Stimulated activated CD8-positive, alpha-beta memory T cell treated with anti-CD3 and anti-CD28 coated beads, Interleukin-2, amount 100 ng/mL, for 1 hour (primary cell): ENCODE data around the gene SPTAN1.
"Not testable (repeated sequence)": the region's sequence is repeated elsewhere in the genome, so short reads cannot be mapped to it uniquely, and the experiment has no call there.

ENCODE experiments used
- DNase-seq, 2 donors: peaks; one replicate each; pipeline ENCODE4 v3.0.0-alpha.2; 2020; ENCODE audit warnings: low read depth in 2 of 2

The SPTAN1 gene

GRCh38 chr9:128552153-128552743 lies at the start of gene SPTAN1:
Gene SPTAN1 (plus strand): TSS chr9:128552587. CDS start chr9:128566741, 14,154 bp downstream.
- peak; percentile 82 to 88 for DNase-seq

DNA sequence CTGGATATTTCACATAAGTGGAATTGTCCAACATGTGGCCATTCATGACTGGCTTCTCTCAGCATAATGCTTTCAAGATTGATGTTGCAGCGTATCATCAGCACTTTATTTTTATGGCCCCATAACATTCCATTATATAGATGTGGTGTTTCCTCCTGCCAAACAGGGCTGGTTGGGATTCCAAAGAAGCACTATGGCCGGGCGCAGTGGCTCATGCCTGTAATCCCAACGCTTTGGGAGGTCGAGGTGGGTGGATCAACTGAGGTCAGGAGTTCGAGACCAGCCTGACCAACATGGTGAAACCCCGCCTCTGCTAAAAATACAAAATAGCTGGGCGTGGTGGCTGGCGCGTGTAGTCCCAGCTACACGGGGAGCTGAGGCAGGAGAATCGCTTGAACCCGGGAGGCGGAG lies 49.0 kb upstream of the SPTAN1 start:
- DNase-seq: not testable (repeated sequence)

GRCh38 chr9:128503870-128504269 lies 48.5 kb upstream of the SPTAN1 start:
- DNase-seq: no peak

GRCh38 chr9:128504485-128505413 lies 47.6 kb upstream of the SPTAN1 start, which contains the start of gene GLE1:
Gene GLE1 (plus strand): TSS chr9:128504719. CDS start chr9:128504806, 87 bp downstream.
- DNase-seq: peak; percentile 93 to 96

DNA sequence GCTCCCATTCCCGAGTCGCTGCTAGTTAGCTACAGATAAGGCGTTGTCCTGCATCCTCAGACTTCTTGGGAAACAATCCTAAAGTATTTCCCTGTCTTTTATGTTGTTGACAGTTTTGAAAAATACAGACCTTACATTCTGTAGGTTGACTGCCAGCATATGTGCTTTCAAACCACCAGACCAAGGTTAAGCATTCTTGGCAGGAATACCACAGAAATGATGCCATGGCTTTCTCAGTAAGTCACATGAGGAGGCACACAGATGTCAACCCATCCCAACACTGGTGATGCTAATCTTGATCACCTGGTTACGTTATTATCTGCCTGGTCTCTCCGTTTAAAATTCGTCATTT lies 47.0 kb upstream of the SPTAN1 start:
- no peak for DNase-seq

GRCh38 chr9:128505906-128506305 lies 46.5 kb upstream of the SPTAN1 start:
- not testable (repeated sequence) for DNase-seq

GRCh38 chr9:128512820-128513219 lies 39.6 kb upstream of the SPTAN1 start:
- no peak for DNase-seq

DNA sequence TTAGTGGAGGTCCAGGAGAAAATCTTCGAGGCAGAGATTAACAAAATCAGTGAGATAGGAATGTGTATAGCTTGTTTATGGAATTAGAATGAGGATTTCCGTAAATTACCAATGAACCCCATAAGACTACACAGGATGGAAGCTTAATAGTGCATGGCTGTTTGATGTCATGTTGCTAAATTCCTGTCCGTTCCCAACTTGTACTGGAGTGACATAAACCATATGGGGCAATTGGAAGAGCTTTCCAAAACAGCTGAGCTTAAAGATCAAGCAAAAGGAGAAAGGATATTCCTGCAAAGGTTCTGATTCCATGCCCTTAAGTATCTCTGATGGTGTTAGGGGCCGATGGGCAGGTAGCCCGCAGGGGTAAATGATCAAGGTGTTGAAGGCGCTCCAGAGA lies 30.4 kb upstream of the SPTAN1 start:
- no peak for DNase-seq

- DNase-seq: no peak
These were observed 29.0 kb upstream of the SPTAN1 start for GRCh38 chr9:128523199-128523925.

- DNase-seq: no peak
These were observed 25.7 kb upstream of the SPTAN1 start for GRCh38 chr9:128526720-128527119.

- DNase-seq: no peak
These were observed 23.8 kb upstream of the SPTAN1 start for GRCh38 chr9:128528445-128529160.

DNA sequence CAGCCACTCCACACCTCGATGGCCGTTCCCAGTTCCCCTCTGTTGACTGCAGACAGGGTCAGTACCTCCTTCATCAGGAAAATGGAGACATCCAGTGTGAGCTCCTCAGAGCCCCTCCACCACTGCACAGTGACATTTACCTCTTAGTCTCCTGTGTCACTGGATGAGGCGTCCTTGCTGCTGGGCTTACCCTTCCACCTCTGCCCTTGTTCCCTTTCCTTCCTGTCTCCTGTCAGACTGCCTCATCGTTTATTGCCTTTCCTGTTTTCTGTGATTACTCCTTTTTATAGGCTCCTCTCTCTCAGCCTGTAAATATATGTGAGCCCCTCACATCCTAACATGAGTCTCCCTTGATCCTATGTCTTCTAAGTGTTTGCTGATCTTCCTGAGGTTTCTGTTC lies 23.2 kb upstream of the SPTAN1 start:
- DNase-seq: no peak

DNA sequence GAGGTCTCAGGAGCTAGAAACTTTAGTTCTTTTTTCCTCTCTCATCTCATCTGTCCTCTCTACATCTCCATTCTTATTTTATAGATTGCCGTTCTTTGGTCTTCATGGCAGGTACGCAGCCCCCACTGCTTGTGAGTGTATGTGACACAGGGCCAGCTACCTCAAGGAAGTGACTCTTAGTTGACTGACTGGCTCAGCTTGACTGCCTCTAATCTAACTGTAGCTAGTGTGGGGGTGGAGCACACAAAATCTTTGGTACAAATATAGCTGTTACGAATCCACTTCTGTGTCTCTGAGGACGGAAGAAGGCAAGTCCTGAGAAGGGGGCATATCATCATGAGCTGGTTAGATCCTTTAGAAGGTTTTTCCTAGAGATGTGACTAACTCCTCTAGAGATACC lies 19.8 kb upstream of the SPTAN1 start:
- DNase-seq: no peak

DNA sequence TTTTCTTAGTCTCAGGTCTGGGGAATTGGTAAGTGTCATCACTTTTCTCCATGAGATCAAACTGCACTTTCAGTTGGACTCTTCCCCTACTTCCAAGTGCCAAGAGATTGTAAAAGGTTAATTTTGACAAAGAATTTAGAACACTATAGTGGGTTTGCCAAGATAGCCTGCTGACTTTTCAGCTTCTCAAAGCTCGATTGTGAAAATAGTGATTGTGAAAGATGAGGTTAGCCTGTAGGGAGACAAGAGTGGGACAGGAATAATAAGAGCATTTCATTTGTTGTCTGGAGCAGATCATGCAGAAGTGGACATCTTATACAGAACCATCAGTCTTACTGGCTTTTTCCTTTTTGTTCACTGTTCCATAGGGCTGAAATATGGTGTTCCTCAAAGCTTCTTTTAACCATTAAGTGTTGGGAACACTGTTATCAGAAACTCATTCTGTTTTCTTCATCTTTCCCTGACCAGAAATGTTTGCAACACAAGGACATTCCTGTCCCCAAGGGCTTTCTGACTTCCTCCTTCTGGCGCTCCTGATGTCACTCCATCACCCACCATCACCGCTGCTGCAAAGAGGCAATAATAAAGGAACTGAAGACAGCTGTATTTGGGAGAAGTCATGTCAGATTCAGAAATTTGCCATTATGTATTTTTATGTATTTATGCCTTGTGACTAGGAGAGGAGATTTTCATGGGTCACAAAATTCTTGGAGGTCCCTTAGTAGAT lies 11.6 kb upstream of the SPTAN1 start:
- no peak for DNase-seq

GRCh38 chr9:128546504-128546903 lies 5.9 kb upstream of the SPTAN1 start:
- DNase-seq: no peak

- DNase-seq: no peak
These were observed 3.5 kb upstream of the SPTAN1 start for GRCh38 chr9:128548876-128549275.

DNA sequence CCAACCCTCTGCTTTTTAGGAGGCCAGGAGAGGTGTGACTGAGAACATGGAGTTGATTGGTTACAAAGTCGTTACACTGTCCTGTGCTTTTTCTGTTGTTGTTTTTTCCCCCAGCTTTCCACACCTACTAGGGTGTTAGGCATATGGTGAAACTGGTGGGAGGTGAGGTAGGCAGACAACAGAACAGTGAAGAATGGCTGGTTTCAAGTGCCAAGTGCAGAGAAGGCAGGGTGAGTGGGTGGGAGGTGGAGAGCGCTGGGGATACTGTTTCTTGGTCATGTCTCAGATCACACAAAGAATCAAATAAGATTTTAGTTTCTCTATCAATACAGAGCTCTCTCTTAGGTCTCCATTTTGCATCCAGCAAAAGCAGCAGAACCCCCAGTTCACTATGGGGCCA lies 2.2 kb upstream of the SPTAN1 start:
- DNase-seq: peak in 1 of 2 donors; percentile 0

GRCh38 chr9:128550770-128551656 lies 1.4 kb upstream of the SPTAN1 start:
- DNase-seq: no peak

DNA sequence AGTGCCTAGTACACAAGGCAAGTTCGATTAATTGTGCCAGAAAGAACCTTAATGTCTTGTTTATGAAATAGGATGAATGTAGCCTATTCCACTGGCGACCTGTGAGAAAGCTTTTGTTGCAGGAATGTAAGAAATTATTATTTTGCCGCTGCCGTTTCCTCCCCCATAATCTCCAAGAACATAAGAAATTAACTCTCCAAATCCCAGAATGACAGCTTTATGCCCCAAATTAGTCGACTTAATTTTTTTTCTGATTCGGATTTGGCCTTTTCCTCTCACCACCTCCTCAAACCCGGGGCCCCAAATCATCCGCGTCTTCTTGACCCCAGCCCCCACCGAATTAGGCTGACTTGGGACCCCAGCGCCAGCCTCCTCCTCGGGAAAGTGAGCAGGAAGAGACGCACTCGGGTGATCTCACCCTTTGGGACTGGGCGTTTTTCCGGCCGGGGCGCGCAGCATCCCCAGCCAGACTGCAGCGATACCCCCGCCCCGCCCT lies 682 bp upstream of the SPTAN1 start:
- DNase-seq: no peak
